HG02642 (cell line): ENCODE data around the gene ZNF146.
"Not testable (repeated sequence)": the region's sequence is repeated elsewhere in the genome, so short reads cannot be mapped to it uniquely, and the experiment has no call there.

Experiments used
- ATAC-seq: cut with Tn5 transposase; IDR thresholded peaks from one replicate; pipeline ENCODE4 v1.9.1; 2021; ENCODE audit warnings: mild to moderate bottlenecking; ENCODE audit not compliant: unreplicated experiment, poor library complexity

Gene ZNF146

DNA sequence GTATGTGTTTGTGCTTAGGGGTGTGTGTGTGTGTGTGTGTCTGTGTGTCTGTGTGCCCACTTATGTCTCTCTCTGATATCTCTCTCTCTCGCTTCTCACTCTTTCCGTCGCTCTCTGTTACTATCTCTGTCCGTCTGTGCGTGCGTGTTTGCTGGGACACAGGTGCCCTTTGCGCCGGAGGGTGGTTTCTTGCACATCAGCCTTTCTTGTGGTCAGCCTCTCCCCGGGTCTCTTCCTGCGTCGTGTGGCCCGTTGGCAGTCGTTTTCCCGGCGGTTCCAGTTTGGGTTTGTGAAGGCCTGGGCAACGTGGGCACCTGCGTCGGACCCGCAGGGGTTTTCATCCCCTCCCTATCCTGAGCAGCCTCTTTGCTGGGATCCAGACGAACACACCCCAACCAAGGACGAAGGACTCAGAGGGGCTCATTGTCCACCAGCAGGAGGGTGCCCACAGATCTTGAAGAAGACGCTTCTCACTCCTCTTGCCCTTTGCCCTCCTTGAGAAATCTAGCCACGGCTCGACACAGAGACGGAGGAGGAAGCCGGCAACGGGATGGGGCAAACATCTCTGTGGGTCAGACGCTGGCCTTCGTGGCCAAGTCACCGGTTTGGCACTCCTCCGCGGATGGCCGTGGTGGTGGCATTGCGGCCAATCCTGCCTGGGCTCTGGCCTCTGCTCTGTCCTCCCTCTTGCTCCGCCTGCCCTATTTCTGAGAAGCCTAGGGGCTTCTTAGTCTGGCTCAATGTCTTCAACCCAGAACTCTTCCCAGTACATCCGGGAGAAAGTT lies 52.3 kb downstream of the ZNF146 start:
- ATAC-seq: no peak

DNA sequence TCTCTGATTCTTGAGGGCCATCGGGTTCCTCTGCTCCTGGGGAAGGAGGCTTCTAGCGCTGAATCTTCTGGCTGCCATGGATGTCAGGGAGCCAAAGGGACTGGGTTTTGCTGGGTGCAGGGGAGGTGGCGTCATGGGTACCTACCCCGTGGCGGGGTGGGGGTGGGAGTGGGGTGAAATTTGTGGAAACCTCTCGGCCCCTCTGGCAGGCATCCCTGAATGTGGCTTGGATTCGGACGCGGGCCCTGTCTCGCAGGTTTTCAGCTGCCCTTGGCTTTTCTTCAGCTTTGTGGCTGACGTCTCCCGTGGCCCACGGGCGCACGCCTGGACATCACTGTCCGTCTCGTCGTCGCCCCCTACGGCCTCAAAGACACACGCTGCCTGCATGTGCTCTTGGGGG lies 53.2 kb downstream of the ZNF146 start:
- not testable (repeated sequence) for ATAC-seq

DNA sequence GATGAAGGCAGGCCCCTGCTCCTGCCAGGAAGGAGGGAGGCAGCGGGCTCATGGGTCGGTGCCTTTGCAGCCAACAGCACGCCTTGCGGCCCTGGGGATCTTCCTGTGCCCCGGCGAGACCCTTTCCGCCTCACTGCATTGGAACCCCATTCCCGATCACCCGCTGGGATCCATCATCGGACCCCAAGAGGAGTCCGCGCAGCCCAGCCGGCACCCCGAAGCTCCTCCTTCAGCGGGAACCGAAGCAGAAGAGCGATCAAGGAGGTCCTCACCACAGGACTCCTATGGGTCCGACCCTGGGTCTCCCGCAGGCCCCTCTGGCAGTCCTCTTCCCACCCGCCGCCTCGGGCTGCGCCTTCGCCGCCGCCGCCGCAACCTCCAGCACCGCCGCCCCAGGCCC lies 53.7 kb downstream of the ZNF146 start:
- not testable (repeated sequence) for ATAC-seq

DNA sequence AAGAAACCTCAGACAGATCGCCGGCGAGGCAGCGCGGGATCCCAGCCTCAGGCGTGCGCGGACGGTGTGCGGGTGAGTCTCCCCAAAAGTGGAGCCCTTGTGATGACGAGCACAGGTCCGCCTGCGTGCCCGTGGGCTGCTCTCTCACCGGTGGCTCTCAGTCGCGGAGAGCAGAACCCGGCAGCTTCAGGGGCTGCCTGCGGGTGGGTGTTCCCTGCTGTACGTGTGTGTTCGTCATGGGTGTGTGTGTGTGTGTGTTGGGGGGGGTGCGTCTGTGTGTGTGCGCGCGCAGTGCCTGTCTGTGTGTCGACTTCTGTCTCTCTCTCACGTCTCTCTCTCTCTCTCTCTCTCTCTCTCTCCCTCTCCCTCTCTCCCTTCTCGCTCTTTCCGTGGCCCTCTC lies 54.4 kb downstream of the ZNF146 start:
- not testable (repeated sequence) for ATAC-seq
